ENCODE results near the gene SMAD1. TPM values are rescaled to one million over a fixed set of nuclear protein-coding genes. Genes with fewer than 3 reads are reported as not detected.

The SMAD1 gene
- total RNA-seq, 1 donor from 2014 or later: 38.6 TPM

- H3K9me3 ChIP-seq (ENCODE audit: control insufficient read depth in 3 of 3, low read length in 3 of 3): no peaks in the 10 kb centered on the region
- H3K4me1 ChIP-seq (ENCODE audit: control insufficient read depth in 3 of 3, insufficient read depth in 3 of 3, low read length in 3 of 3): peaks cover 12 to 22% (median 21%) of the 10 kb centered on the region in 3 donors
- no peak overlapping the region for H3K9ac ChIP-seq (ENCODE audit: low read depth in 1 of 3, low read length in 3 of 3)
Observed at GRCh38 chr4:145533961-145534360, 52.3 kb downstream of the SMAD1 start.

DNA sequence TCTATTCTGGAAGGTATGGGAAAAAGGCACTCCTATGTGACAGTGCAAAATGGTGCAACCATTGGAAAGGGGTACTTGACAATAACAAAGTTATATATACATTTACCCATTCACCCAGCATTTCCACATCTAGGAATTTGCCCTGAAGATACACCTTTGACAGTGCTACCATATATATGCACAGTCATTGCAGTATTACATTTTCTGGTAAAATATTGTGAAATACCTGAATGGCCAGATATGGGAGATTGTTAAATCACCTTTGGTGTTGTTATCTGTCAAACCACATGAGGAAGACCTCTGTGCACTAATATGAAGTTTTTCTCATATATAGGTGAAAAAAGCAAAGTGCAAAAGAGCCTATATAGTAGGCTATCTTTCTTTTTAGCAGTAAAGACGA, 53.5 kb downstream of the SMAD1 start:
- Histone ChIP-seq H3K36me3 (ENCODE audit: control insufficient read depth in 3 of 3, insufficient read depth in 3 of 3, low read length in 3 of 3) (peaks cover 0 to 5% (median 0%) of the 10 kb centered on the region in 3 donors), H3K4me1 (ENCODE audit: control insufficient read depth in 3 of 3, insufficient read depth in 3 of 3, low read length in 3 of 3) (peaks cover 17 to 27% (median 23%) of the 10 kb centered on the region in 3 donors), H3K9ac (ENCODE audit: low read depth in 1 of 3, low read length in 3 of 3) (no peak overlapping the region), H3K9me3 (ENCODE audit: control insufficient read depth in 3 of 3, low read length in 3 of 3) (no peaks in the 10 kb centered on the region), H3K27ac (ENCODE audit: low read depth, low read length) (no peak overlapping the region), H3K4me3 (ENCODE audit: low read length in 3 of 3) (no peak overlapping the region), H3K27me3 (ENCODE audit: control insufficient read depth in 3 of 3, insufficient read depth in 3 of 3, low read length in 3 of 3) (no peaks in the 10 kb centered on the region)

More at GRCh38 chr4:145533961-145534360, 52.3 kb downstream of the SMAD1 start:
- H3K27ac ChIP-seq (ENCODE audit: low read depth, low read length): no peak overlapping the region
- H3K27me3 ChIP-seq (ENCODE audit: control insufficient read depth in 3 of 3, insufficient read depth in 3 of 3, low read length in 3 of 3): no peaks in the 10 kb centered on the region
- H3K4me3 ChIP-seq (ENCODE audit: low read length in 3 of 3): no peak overlapping the region
- H3K36me3 ChIP-seq (ENCODE audit: control insufficient read depth in 3 of 3, insufficient read depth in 3 of 3, low read length in 3 of 3): no peaks in the 10 kb centered on the region

GRCh38 chr4:145536044-145536443, 54.4 kb downstream of the SMAD1 start:
- no peak overlapping the region for H3K9ac ChIP-seq (ENCODE audit: low read depth in 1 of 3, low read length in 3 of 3)
- H3K36me3 ChIP-seq (ENCODE audit: control insufficient read depth in 3 of 3, insufficient read depth in 3 of 3, low read length in 3 of 3): peaks cover 0 to 5% (median 0%) of the 10 kb centered on the region in 3 donors
- H3K4me1 ChIP-seq (ENCODE audit: control insufficient read depth in 3 of 3, insufficient read depth in 3 of 3, low read length in 3 of 3): peaks cover 14 to 24% (median 23%) of the 10 kb centered on the region in 3 donors
- H3K27ac ChIP-seq (ENCODE audit: low read depth, low read length): no peak overlapping the region
- no peak overlapping the region for H3K4me3 ChIP-seq (ENCODE audit: low read length in 3 of 3)
- no peaks in the 10 kb centered on the region for H3K27me3 ChIP-seq (ENCODE audit: control insufficient read depth in 3 of 3, insufficient read depth in 3 of 3, low read length in 3 of 3)
- H3K9me3 ChIP-seq (ENCODE audit: control insufficient read depth in 3 of 3, low read length in 3 of 3): no peaks in the 10 kb centered on the region

DNA sequence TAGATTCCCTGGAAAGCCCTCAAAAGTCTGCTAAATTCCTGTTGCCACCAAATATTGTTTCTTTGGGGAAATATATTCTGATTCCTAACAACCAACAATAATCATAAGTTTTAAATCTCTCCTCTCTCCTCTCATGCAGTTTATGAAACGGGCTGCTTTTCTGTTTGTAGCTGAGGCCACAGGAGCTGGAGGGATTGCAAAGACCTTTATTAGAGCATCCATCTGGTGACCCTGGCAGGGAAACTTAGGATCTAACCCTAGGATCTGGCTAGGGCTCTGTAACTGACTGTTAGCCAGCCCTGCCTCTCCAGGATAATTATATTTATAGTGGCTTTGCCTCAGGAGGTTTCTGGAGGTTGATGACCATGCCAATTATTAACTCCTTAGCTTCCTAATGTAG, 56.9 kb downstream of the SMAD1 start:
- Histone ChIP-seq H3K36me3 (ENCODE audit: control insufficient read depth in 3 of 3, insufficient read depth in 3 of 3, low read length in 3 of 3) (peaks cover 0 to 5% (median 0%) of the 10 kb centered on the region in 3 donors), H3K27ac (ENCODE audit: low read depth, low read length) (no peak overlapping the region), H3K9me3 (ENCODE audit: control insufficient read depth in 3 of 3, low read length in 3 of 3) (no peaks in the 10 kb centered on the region), H3K4me1 (ENCODE audit: control insufficient read depth in 3 of 3, insufficient read depth in 3 of 3, low read length in 3 of 3) (peaks cover 10 to 23% (median 15%) of the 10 kb centered on the region in 3 donors), H3K9ac (ENCODE audit: low read depth in 1 of 3, low read length in 3 of 3) (no peak overlapping the region), H3K4me3 (ENCODE audit: low read length in 3 of 3) (no peak overlapping the region), H3K27me3 (ENCODE audit: control insufficient read depth in 3 of 3, insufficient read depth in 3 of 3, low read length in 3 of 3) (no peaks in the 10 kb centered on the region)

DNA sequence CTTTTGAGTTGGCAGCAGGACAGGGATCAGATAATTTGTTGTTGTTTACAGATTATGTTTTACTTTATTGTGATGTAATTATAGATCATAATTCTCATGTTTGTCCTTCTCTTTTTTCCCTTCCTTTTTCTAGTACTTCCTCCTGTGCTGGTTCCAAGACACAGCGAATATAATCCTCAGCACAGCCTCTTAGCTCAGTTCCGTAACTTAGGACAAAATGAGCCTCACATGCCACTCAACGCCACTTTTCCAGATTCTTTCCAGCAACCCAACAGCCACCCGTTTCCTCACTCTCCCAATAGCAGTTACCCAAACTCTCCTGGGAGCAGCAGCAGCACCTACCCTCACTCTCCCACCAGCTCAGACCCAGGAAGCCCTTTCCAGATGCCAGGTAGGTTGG, 58.0 kb downstream of the SMAD1 start:
- H3K27ac ChIP-seq (ENCODE audit: low read depth, low read length): no peak overlapping the region
- H3K36me3 ChIP-seq (ENCODE audit: control insufficient read depth in 3 of 3, insufficient read depth in 3 of 3, low read length in 3 of 3): peaks cover 0 to 5% (median 0%) of the 10 kb centered on the region in 3 donors
- peaks cover 10 to 18% (median 11%) of the 10 kb centered on the region in 3 donors for H3K4me1 ChIP-seq (ENCODE audit: control insufficient read depth in 3 of 3, insufficient read depth in 3 of 3, low read length in 3 of 3)
- no peak overlapping the region for H3K9ac ChIP-seq (ENCODE audit: low read depth in 1 of 3, low read length in 3 of 3)
- no peak overlapping the region for H3K4me3 ChIP-seq (ENCODE audit: low read length in 3 of 3)
- no peaks in the 10 kb centered on the region for H3K27me3 ChIP-seq (ENCODE audit: control insufficient read depth in 3 of 3, insufficient read depth in 3 of 3, low read length in 3 of 3)
- H3K9me3 ChIP-seq (ENCODE audit: control insufficient read depth in 3 of 3, low read length in 3 of 3): no peaks in the 10 kb centered on the region

DNA sequence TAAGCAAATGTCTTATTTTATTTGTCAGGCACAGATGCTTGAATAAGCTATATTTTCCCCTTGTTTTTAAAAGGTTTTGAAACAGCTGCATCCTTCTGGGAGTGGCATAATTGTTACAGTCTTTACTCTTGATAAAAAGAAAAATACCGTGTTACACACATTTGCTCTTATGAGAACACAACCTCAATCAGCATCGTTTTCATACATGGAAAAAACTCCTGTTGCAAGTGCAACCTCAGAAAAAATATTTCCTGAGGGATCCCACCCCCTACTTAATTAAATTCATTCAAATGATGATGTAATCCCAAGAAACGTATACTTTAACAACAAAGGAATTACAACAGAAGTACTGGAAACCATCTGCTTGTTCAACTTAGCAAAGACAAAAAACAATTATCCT, 58.6 kb downstream of the SMAD1 start:
- no peak overlapping the region for H3K27ac ChIP-seq (ENCODE audit: low read depth, low read length)
- H3K4me1 ChIP-seq (ENCODE audit: control insufficient read depth in 3 of 3, insufficient read depth in 3 of 3, low read length in 3 of 3): peaks cover 10 to 21% (median 12%) of the 10 kb centered on the region in 3 donors
- H3K36me3 ChIP-seq (ENCODE audit: control insufficient read depth in 3 of 3, insufficient read depth in 3 of 3, low read length in 3 of 3): peaks cover 0 to 5% (median 0%) of the 10 kb centered on the region in 3 donors

DNA sequence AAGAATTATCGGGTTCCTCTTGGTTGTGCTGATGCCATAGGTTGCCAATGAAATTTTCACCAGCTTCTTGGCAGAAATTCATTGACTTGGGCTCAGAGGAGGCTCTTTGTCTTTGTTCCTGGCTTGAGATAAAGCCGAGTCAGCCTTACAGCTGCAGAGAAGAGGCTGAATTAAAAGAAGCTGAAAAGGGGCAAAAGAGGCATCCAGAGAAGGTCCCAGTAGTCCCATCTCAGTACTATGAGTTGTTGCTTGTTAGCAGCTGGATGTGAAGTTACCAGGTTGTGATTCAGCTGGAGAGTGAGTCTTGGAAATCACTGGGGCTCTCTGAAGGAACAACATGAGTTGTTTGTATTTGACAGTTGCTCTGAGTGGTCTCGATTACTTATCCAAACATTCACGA, 59.7 kb downstream of the SMAD1 start:
- H3K27ac ChIP-seq (ENCODE audit: low read depth, low read length): no peak overlapping the region
- no peak overlapping the region for H3K9ac ChIP-seq (ENCODE audit: low read depth in 1 of 3, low read length in 3 of 3)
- peaks cover 0 to 5% (median 0%) of the 10 kb centered on the region in 3 donors for H3K36me3 ChIP-seq (ENCODE audit: control insufficient read depth in 3 of 3, insufficient read depth in 3 of 3, low read length in 3 of 3)
- H3K27me3 ChIP-seq (ENCODE audit: control insufficient read depth in 3 of 3, insufficient read depth in 3 of 3, low read length in 3 of 3): no peaks in the 10 kb centered on the region
- H3K9me3 ChIP-seq (ENCODE audit: control insufficient read depth in 3 of 3, low read length in 3 of 3): no peaks in the 10 kb centered on the region
- no peak overlapping the region for H3K4me3 ChIP-seq (ENCODE audit: low read length in 3 of 3)
- H3K4me1 ChIP-seq (ENCODE audit: control insufficient read depth in 3 of 3, insufficient read depth in 3 of 3, low read length in 3 of 3): peaks cover 10 to 25% (median 14%) of the 10 kb centered on the region in 3 donors

More for the DNA sequence above, 58.6 kb downstream of the SMAD1 start:
- no peak overlapping the region for H3K4me3 ChIP-seq (ENCODE audit: low read length in 3 of 3)
- no peaks in the 10 kb centered on the region for H3K9me3 ChIP-seq (ENCODE audit: control insufficient read depth in 3 of 3, low read length in 3 of 3)
- no peak overlapping the region for H3K9ac ChIP-seq (ENCODE audit: low read depth in 1 of 3, low read length in 3 of 3)
- no peaks in the 10 kb centered on the region for H3K27me3 ChIP-seq (ENCODE audit: control insufficient read depth in 3 of 3, insufficient read depth in 3 of 3, low read length in 3 of 3)

DNA sequence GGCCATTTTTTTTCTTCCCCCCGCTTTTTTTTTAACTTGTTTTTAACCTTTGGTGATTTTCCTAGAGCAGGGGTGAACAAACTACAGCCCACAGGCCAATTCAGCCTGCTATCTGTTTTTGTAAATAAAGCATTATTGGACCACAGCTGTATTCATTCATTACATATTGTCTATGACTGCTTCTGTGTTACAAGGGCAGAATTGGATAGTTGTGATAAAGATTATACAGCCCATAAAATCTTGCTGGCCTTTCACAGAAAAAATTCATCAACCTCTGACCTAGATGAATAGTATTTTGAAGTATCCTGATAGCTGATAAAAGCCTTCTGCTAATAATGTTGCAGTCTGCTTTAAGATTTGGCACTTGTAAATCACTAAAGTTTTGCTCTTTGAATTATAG, 63.4 kb downstream of the SMAD1 start:
- H3K9me3 ChIP-seq (ENCODE audit: control insufficient read depth in 3 of 3, low read length in 3 of 3): no peaks in the 10 kb centered on the region
- H3K4me1 ChIP-seq (ENCODE audit: control insufficient read depth in 3 of 3, insufficient read depth in 3 of 3, low read length in 3 of 3): peaks cover 0 to 10% (median 2%) of the 10 kb centered on the region in 3 donors
- H3K4me3 ChIP-seq (ENCODE audit: low read length in 3 of 3): no peak overlapping the region
- H3K27me3 ChIP-seq (ENCODE audit: control insufficient read depth in 3 of 3, insufficient read depth in 3 of 3, low read length in 3 of 3): no peaks in the 10 kb centered on the region
- H3K9ac ChIP-seq (ENCODE audit: low read depth in 1 of 3, low read length in 3 of 3): no peak overlapping the region
- peaks cover 0 to 10% (median 3%) of the 10 kb centered on the region in 3 donors for H3K36me3 ChIP-seq (ENCODE audit: control insufficient read depth in 3 of 3, insufficient read depth in 3 of 3, low read length in 3 of 3)
- no peak overlapping the region for H3K27ac ChIP-seq (ENCODE audit: low read depth, low read length)

- Histone ChIP-seq H3K9ac (ENCODE audit: low read depth in 1 of 3, low read length in 3 of 3) (no peak overlapping the region), H3K27me3 (ENCODE audit: control insufficient read depth in 3 of 3, insufficient read depth in 3 of 3, low read length in 3 of 3) (no peaks in the 10 kb centered on the region), H3K4me1 (ENCODE audit: control insufficient read depth in 3 of 3, insufficient read depth in 3 of 3, low read length in 3 of 3) (peaks cover 0 to 10% (median 2%) of the 10 kb centered on the region in 3 donors), H3K27ac (ENCODE audit: low read depth, low read length) (no peak overlapping the region), H3K4me3 (ENCODE audit: low read length in 3 of 3) (no peak overlapping the region), H3K36me3 (ENCODE audit: control insufficient read depth in 3 of 3, insufficient read depth in 3 of 3, low read length in 3 of 3) (peaks cover 0 to 8% (median 3%) of the 10 kb centered on the region in 3 donors), H3K9me3 (ENCODE audit: control insufficient read depth in 3 of 3, low read length in 3 of 3) (no peaks in the 10 kb centered on the region)
Observed at GRCh38 chr4:145545538-145546174, 64.0 kb downstream of the SMAD1 start.

DNA sequence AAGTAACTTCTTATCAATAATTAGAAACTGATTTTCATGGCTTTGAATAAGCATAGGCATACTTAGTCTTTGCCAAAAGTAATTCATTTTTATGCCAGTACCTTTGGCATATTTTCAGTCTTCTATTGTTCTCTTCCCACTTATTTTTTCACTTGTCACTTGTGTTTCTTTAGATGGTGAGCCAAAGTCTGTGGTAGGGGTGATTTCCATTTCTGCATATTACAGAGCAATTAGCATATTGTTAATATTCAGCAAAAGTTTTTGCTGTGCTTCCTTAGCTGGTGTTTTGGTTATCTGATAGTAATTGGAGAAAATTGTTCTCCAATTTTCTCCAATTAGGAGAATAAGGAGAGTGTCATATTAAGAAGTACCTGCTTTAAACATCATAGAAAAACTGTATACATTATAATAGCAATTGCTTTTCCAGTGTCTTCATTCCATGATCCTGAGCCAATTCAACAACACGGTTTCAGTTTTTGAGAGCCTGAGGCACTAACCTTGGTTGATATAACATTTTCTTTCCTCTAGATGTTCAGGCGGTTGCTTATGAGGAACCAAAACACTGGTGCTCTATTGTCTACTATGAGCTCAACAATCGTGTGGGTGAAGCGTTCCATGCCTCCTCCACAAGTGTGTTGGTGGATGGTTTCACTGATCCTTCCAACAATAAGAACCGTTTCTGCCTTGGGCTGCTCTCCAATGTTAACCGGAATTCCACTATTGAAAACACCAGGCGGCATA, 64.7 kb downstream of the SMAD1 start:
- Histone ChIP-seq H3K9me3 (ENCODE audit: control insufficient read depth in 3 of 3, low read length in 3 of 3) (no peaks in the 10 kb centered on the region), H3K36me3 (ENCODE audit: control insufficient read depth in 3 of 3, insufficient read depth in 3 of 3, low read length in 3 of 3) (peaks cover 0 to 8% (median 3%) of the 10 kb centered on the region in 3 donors), H3K27me3 (ENCODE audit: control insufficient read depth in 3 of 3, insufficient read depth in 3 of 3, low read length in 3 of 3) (no peaks in the 10 kb centered on the region), H3K9ac (ENCODE audit: low read depth in 1 of 3, low read length in 3 of 3) (no peak overlapping the region), H3K27ac (ENCODE audit: low read depth, low read length) (peak overlapping the region; percentile 1), H3K4me1 (ENCODE audit: control insufficient read depth in 3 of 3, insufficient read depth in 3 of 3, low read length in 3 of 3) (peaks cover 0 to 8% (median 2%) of the 10 kb centered on the region in 3 donors), H3K4me3 (ENCODE audit: low read length in 3 of 3) (no peak overlapping the region)

Measured in skeletal muscle tissue (tissue), 4 donors.